Measurements from ENCODE around the gene SACM1L.

DNA sequence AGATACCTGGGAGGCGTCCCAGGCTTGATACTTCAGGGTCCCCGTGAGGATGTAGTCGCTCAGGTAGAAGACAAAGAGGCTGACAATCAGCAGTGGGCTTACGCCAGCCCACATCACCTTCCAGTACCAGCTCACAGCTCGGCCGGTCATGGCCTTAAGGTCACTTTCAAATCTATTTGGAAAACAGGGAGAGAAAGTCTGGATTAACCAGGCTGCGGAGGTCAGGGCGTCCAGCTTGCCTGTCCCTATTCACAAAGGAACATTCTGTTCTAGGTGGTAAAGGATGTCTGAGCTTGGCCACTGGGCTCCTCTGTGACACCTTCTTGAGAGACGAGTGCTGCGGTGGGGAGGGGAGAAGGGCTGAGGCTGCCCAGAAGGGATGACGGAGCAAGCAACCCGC, 70.7 kb downstream of the SACM1L start:
- TF ChIP-seq, protein P1, sequence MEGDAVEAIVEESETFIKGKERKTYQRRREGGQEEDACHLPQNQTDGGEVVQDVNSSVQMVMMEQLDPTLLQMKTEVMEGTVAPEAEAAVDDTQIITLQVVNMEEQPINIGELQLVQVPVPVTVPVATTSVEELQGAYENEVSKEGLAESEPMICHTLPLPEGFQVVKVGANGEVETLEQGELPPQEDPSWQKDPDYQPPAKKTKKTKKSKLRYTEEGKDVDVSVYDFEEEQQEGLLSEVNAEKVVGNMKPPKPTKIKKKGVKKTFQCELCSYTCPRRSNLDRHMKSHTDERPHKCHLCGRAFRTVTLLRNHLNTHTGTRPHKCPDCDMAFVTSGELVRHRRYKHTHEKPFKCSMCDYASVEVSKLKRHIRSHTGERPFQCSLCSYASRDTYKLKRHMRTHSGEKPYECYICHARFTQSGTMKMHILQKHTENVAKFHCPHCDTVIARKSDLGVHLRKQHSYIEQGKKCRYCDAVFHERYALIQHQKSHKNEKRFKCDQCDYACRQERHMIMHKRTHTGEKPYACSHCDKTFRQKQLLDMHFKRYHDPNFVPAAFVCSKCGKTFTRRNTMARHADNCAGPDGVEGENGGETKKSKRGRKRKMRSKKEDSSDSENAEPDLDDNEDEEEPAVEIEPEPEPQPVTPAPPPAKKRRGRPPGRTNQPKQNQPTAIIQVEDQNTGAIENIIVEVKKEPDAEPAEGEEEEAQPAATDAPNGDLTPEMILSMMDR (IDR thresholded peaks at IDR 0.05; ENCODE audit: insufficient read depth, low read depth, low read length): no peak
- TF ChIP-seq EZH2 (IDR thresholded peaks at IDR 0.05; ENCODE audit: insufficient read depth, low read length): no peak
